SU-DHL-6 (cell line): ENCODE data around the gene GCN1.

Source experiments
- H2AFZ ChIP-seq: fragments of 200-600 bp; sonication (generic); 2 replicates; pipeline ENCODE4 v1.6.1; 2014; ENCODE audit warnings: low read depth, mild to moderate bottlenecking, moderate library complexity, mixed read lengths, antibody characterized with exemption, low read length; ENCODE audit not compliant: severe bottlenecking
- H3F3A ChIP-seq: fragments of 200-600 bp; shearing (Covaris generic); 2 replicates; pipeline ENCODE4 v1.6.0; 2016; ENCODE audit warnings: antibody characterized with exemption, mild to moderate bottlenecking; ENCODE audit not compliant: insufficient read depth
- H3K27ac ChIP-seq: fragments of 200-600 bp; sonication (generic); 2 replicates; pipeline ENCODE4 v1.5.1; 2016; ENCODE audit warnings: low read depth, mild to moderate bottlenecking, low read length, moderate library complexity, mixed read lengths
- H3K27me3 ChIP-seq: fragments of 200-600 bp; sonication (generic), shearing (Covaris generic); 2 replicates; pipeline ENCODE4 v1.6.0; 2014; ENCODE audit warnings: mild to moderate bottlenecking, low read length
- H3K36me3 ChIP-seq: fragments of 200-600 bp; sonication (generic); 2 replicates; pipeline ENCODE4 v1.6.1; 2014; ENCODE audit warnings: mild to moderate bottlenecking, low read length, mixed read lengths
- H3K4me2 ChIP-seq: fragments of 300-600, 200-600 bp; shearing (Covaris generic), sonication (generic); 2 replicates; pipeline ENCODE4 v1.6.0; 2014; ENCODE audit warnings: low read length, low read depth, mild to moderate bottlenecking; ENCODE audit not compliant: poor library complexity, severe bottlenecking
- H3K4me3 ChIP-seq: fragments of 200-600 bp; sonication (generic); 2 replicates; pipeline ENCODE4 v1.5.1; 2014; ENCODE audit warnings: antibody characterized with exemption, low read length, mild to moderate bottlenecking, mixed read lengths; ENCODE audit not compliant: insufficient read depth, poor library complexity, severe bottlenecking
- H3K79me2 ChIP-seq: fragments of 200-600 bp; sonication (generic); 2 replicates; pipeline ENCODE4 v1.6.1; 2014; ENCODE audit warnings: mild to moderate bottlenecking, low read length, moderate library complexity; ENCODE audit not compliant: insufficient read depth
- H3K9ac ChIP-seq: fragments of 200-600 bp; sonication (generic); 2 replicates; pipeline ENCODE4 v1.7.0; 2014; ENCODE audit warnings: mild to moderate bottlenecking, low read length
- H3K9me2 ChIP-seq: fragments of 200-600 bp; sonication (generic); replicated peaks from 2 replicates; pipeline ENCODE4 v1.6.1; 2014; ENCODE audit warnings: low read length; ENCODE audit not compliant: insufficient read depth
- H3K9me3 ChIP-seq: fragments of 200-600 bp; sonication (generic); 2 replicates; pipeline ENCODE4 v1.6.1; 2014; ENCODE audit warnings: low read length, mixed read lengths; ENCODE audit not compliant: insufficient read depth
- H4K20me1 ChIP-seq: fragments of 200-600 bp; sonication (generic); 2 replicates; pipeline ENCODE4 v1.6.1; 2014; ENCODE audit warnings: low read depth, mild to moderate bottlenecking, antibody characterized with exemption, low read length, moderate library complexity, mixed read lengths
- EZH2phosphoT487 ChIP-seq: fragments of 200-600 bp; sonication (generic), shearing (Covaris generic); conservative IDR thresholded peaks from 2 replicates; pipeline ENCODE4 v1.6.1; 2018; ENCODE audit warnings: mild to moderate bottlenecking, antibody characterized with exemption, low read length, moderate library complexity, mixed read lengths
- TF ChIP-seq, protein P1 (sequence below): fragments of 200-600 bp; sonication (generic); IDR thresholded peaks from one replicate; pipeline ENCODE4 v1.5.1; 2017; ENCODE audit warnings: antibody characterized with exemption, mild to moderate bottlenecking, low read length, moderate library complexity; ENCODE audit not compliant: insufficient read depth, poor library complexity, severe bottlenecking

GCN1 gene

DNA sequence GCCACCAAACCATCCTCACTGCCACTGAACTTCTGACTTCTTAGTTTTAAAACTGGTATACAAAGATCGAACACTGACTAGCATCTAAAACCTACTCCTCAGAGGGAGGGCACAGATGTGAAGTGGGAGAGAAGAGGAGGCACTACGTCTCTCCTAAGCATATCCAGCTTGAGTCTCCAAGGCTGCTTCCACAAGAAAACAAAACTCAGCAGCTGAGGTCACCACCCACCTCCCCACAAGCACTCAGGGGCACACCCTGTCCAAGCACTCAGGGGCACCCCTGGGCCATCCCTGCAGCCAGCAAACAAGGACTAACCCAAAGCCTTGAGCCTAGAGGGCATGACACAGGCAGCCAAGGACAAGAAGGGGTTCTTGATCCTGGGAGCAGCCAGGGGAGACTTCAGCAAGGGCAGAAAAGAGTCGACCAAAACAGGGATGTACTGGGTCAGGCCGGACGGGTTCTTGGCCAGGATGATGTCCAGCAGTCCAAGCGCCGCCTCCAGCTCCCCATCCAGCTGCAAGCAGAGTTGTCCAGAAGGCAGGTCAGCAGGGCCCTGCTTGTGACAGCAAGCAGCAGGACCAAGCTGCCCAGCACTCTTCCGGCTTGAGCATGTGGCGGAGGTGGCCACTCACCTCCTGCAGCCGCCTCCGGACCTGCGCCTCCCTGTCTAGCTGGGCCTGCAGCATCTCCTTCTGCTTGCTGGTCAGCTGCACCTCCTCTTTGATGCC is 34.8 kb downstream of the GCN1 start:
- Histone ChIP-seq H3K27me3 (no peaks in the 10 kb centered on the region), H3K79me2 (no peaks in the 10 kb centered on the region), H3K4me2 (no peak overlapping the region), H3K9me2 (no peaks in the 10 kb centered on the region), H3K27ac (no peak overlapping the region), H2AFZ (no peak overlapping the region), H3K36me3 (peaks cover 15% of the 10 kb centered on the region; the same call in 1 of the 2 replicates), H3K9me3 (no peaks in the 10 kb centered on the region), H3K4me3 (no peak overlapping the region), H3F3A (peaks cover 4% of the 10 kb centered on the region; the same call in 1 of the 2 replicates), H3K9ac (no peak overlapping the region), H4K20me1 (no peaks in the 10 kb centered on the region)
- TF ChIP-seq EZH2phosphoT487: no peak
- TF ChIP-seq, protein P1, sequence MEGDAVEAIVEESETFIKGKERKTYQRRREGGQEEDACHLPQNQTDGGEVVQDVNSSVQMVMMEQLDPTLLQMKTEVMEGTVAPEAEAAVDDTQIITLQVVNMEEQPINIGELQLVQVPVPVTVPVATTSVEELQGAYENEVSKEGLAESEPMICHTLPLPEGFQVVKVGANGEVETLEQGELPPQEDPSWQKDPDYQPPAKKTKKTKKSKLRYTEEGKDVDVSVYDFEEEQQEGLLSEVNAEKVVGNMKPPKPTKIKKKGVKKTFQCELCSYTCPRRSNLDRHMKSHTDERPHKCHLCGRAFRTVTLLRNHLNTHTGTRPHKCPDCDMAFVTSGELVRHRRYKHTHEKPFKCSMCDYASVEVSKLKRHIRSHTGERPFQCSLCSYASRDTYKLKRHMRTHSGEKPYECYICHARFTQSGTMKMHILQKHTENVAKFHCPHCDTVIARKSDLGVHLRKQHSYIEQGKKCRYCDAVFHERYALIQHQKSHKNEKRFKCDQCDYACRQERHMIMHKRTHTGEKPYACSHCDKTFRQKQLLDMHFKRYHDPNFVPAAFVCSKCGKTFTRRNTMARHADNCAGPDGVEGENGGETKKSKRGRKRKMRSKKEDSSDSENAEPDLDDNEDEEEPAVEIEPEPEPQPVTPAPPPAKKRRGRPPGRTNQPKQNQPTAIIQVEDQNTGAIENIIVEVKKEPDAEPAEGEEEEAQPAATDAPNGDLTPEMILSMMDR: no peak

DNA sequence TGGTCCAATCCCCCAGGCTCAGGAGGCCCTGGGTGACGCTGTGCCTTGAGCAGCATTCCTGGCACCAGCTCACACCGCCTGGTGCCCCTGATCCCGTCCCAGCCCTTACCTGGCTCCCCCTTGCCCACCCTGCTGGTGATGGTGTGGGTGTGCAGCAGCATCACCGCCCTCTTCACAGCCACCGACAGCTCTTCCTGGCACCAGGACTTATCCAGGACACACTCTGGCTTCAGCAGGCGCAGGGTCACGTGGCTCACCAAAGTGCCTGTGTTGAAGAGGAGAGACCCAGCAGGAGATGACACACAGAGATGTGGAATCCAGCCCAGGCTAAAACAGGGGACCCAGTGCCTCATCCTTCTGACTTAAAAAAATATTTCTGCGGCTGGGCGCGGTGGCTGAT is 36.2 kb downstream of the GCN1 start:
- no peak overlapping the region for H3K27ac ChIP-seq
- H3K9ac ChIP-seq: no peak overlapping the region
- no peak overlapping the region for H3K4me3 ChIP-seq
- no peak overlapping the region for H3K4me2 ChIP-seq
- no peak overlapping the region for H2AFZ ChIP-seq
- peaks cover 15% of the 10 kb centered on the region; the same call in 1 of the 2 replicates for H3K36me3 ChIP-seq
- no peaks in the 10 kb centered on the region for H3K27me3 ChIP-seq
- H3K9me3 ChIP-seq: no peaks in the 10 kb centered on the region
- TF ChIP-seq, protein P1: no peak
- no peak for TF ChIP-seq EZH2phosphoT487
- H3K79me2 ChIP-seq: no peaks in the 10 kb centered on the region
- H3K9me2 ChIP-seq: no peaks in the 10 kb centered on the region
- no peaks in the 10 kb centered on the region for H3F3A ChIP-seq
- no peaks in the 10 kb centered on the region for H4K20me1 ChIP-seq

DNA sequence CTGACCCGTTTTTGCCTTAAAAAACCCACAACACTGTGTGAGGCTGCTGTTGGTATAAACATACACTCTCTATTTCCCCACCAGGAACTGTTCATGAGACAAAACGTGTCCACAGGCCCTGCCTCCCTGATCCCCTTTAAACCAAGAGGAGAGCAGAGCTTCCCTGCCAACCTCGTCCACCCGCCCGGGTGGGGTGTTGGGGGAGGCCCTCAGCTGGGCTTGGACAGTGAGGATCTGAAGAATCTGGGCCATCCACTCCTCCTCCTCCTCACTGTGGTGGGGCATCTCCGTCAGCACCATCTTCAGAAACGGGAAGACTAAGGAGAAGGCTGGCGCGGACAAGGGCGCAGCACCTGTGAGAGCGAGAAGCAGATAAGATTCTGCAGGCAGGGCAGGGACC is 36.8 kb downstream of the GCN1 start:
- Histone ChIP-seq H3F3A (no peaks in the 10 kb centered on the region), H3K9me3 (no peaks in the 10 kb centered on the region), H3K27ac (no peak overlapping the region), H4K20me1 (no peaks in the 10 kb centered on the region), H3K9ac (no peak overlapping the region), H3K79me2 (no peaks in the 10 kb centered on the region), H3K4me3 (no peak overlapping the region), H2AFZ (no peak overlapping the region), H3K9me2 (no peaks in the 10 kb centered on the region), H3K27me3 (no peaks in the 10 kb centered on the region), H3K36me3 (peaks cover 18% of the 10 kb centered on the region; the same call in 1 of the 2 replicates), H3K4me2 (no peak overlapping the region)
- no peak for TF ChIP-seq EZH2phosphoT487
- TF ChIP-seq, protein P1: no peak
